Measurements from ENCODE around the gene EFHB.

DNA sequence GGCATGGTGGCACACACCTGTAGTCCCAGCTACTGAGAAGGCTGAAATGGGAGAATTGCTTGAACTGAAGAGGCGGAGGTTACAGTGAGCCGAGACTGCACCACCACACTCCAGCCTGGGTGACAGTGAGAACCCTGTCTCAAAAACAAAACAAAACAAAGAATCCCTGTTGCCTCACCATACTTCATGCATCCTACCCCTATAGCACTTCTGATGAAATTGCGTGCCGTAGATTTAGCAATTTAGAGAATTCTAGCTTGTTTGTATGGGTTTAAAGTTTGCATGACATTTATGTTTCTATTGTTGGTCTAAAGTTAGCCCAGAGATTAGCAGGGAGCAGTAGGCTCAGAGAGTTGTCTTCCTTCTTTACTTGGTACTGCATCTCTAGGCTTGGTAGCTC lies 20.7 kb upstream of the EFHB start:
- TF ChIP-seq, protein P1, sequence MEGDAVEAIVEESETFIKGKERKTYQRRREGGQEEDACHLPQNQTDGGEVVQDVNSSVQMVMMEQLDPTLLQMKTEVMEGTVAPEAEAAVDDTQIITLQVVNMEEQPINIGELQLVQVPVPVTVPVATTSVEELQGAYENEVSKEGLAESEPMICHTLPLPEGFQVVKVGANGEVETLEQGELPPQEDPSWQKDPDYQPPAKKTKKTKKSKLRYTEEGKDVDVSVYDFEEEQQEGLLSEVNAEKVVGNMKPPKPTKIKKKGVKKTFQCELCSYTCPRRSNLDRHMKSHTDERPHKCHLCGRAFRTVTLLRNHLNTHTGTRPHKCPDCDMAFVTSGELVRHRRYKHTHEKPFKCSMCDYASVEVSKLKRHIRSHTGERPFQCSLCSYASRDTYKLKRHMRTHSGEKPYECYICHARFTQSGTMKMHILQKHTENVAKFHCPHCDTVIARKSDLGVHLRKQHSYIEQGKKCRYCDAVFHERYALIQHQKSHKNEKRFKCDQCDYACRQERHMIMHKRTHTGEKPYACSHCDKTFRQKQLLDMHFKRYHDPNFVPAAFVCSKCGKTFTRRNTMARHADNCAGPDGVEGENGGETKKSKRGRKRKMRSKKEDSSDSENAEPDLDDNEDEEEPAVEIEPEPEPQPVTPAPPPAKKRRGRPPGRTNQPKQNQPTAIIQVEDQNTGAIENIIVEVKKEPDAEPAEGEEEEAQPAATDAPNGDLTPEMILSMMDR (IDR thresholded peaks at IDR 0.05) = no peak
- TF ChIP-seq POLR2A (IDR thresholded peaks at IDR 0.05) = no peak

Measured in right lobe of liver (tissue), 4 donors.